ENCODE measurements around the gene ZC3H12D.

Gene ZC3H12D

DNA sequence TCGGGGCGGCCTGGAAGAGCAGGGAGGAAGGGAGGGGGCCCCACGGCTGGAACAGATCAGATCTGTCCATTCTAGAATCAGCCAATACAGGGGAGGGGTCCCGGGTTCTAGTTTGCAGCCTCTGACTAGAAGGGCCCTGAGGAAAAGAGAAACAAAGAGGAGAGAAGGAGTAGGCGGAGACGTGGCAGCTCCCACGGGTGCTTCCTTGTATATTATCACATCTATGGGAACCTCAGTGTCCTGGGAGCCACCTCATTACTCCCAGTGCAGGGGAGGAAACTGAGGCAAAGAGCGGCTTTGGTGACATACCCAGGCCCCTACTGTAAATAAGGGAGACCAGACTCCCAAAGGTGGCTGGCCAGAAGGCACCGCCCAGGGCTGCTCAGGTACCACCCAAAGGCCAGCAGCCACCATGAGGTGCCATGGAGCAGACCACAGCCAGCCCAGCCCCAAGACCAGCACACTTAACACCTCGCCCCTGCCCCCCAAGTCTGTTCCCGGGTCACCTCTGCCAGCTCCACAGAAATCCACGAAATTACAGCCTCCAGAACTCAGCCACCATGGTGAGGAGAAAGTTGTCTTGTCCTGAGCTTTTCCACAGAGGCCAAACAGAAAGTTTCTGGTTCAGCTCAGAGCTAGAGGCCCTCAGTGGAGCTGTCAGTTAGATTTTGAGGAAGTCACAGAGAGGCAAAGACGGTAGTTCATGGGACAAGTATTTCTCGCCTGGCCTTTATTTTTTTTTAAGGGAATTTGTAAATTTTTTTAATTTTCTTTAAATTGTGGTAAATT is 2.1 kb downstream of the ZC3H12D start:
- TF ChIP-seq, protein P1, sequence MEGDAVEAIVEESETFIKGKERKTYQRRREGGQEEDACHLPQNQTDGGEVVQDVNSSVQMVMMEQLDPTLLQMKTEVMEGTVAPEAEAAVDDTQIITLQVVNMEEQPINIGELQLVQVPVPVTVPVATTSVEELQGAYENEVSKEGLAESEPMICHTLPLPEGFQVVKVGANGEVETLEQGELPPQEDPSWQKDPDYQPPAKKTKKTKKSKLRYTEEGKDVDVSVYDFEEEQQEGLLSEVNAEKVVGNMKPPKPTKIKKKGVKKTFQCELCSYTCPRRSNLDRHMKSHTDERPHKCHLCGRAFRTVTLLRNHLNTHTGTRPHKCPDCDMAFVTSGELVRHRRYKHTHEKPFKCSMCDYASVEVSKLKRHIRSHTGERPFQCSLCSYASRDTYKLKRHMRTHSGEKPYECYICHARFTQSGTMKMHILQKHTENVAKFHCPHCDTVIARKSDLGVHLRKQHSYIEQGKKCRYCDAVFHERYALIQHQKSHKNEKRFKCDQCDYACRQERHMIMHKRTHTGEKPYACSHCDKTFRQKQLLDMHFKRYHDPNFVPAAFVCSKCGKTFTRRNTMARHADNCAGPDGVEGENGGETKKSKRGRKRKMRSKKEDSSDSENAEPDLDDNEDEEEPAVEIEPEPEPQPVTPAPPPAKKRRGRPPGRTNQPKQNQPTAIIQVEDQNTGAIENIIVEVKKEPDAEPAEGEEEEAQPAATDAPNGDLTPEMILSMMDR (IDR thresholded peaks at IDR 0.05; ENCODE audit: borderline replicate concordance, insufficient read depth, low read depth, low read length): no peak
- peak overlapping the region; percentile 36 for H3K4me3 ChIP-seq (ENCODE audit: low read depth, low read length)

DNA sequence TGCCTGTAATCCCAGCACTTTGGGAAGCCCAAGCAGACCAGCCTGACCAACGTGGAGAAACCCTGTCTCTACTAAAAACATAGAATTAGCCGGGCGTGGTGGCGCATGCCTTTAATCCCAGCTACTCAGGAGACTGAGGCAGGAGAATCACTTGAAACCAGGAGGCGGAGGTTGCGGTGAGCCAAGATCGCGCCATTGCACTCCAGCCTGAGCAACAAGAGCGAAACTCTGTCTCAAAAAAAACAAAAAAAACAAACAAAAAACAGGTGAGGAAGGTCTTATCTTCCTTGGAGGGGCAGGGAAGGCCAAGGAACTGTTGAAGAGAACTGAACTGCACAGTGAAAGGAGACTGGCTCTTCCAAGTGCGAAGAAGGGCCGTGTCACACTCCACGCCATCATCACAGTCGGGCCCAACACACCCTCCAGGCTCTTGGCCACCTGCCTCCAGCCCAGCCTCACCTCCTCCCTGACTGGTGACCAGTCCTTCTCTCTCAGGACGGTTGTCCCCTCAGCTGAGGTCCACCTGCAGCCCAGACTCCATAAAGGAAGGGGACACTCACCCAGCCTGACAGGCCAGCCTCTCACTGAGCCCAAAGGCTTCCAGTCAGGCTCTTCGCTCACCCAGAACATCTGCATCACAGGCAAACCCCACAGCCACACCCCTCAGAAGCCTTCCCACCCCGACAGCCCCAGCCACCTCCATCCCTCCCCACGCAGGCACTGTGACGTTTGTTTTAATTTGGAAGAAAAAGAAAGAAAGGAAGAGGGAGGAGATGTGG is 4.1 kb downstream of the ZC3H12D start:
- H3K4me3 ChIP-seq (ENCODE audit: low read depth, low read length): peak overlapping the region; percentile 35
- TF ChIP-seq, protein P1 (IDR thresholded peaks at IDR 0.05; ENCODE audit: borderline replicate concordance, insufficient read depth, low read depth, low read length): no peak

DNA sequence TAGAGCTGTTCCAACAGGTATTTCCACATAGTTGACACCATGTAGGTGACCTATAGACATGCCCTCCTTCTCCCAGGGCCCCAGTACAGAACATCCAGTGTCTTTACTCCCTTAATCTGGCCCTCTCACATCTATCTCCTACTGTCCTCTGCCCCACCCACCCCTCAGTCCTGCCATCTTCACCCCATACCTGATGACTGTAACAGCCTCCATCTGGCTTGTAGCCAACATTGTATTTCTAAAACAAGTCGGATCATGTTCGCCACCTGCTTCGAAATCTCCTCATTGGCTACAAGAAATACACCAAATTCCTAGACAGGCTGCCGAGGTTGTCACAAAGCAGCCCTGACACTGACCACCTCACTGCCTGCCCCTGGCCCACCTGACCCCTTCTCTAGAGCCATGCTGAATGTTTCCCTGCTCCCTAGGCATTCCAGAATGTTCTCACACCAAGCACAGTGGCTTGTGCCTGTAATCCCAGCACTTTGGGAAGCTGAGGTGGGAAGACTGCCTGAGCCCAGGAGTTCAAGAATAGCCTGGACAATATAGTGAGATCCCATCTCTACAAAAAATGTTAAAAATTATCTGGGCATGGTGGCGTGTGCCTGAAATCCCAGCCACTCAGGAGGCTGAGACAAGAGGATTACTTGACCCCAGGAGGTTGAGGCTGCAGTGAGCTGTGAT is 6.0 kb downstream of the ZC3H12D start:
- no peak overlapping the region for H3K4me3 ChIP-seq (ENCODE audit: low read depth, low read length)
- TF ChIP-seq, protein P1 (IDR thresholded peaks at IDR 0.05; ENCODE audit: borderline replicate concordance, insufficient read depth, low read depth, low read length): no peak

DNA sequence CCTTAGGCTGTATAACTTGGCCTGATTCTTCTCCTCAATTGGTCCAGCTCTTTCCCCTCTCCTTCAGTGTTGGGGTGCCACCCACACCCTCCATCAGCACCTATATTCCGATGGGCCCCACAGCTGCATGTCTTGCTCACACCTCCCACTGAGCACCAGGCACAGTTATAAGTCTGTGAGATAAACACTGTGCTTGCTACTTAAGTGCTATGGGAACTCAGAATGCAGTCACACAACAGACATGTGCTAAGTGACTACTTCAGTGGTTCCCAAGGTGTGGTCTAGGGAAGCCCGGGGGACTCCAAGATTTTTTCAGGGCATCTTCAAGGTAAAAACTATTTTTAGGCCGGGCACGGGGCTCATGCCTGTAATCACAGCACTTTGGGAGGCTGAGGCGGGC is 7.3 kb downstream of the ZC3H12D start:
- TF ChIP-seq, protein P1 (IDR thresholded peaks at IDR 0.05; ENCODE audit: borderline replicate concordance, insufficient read depth, low read depth, low read length): no peak
- no peak overlapping the region for H3K4me3 ChIP-seq (ENCODE audit: low read depth, low read length)

DNA sequence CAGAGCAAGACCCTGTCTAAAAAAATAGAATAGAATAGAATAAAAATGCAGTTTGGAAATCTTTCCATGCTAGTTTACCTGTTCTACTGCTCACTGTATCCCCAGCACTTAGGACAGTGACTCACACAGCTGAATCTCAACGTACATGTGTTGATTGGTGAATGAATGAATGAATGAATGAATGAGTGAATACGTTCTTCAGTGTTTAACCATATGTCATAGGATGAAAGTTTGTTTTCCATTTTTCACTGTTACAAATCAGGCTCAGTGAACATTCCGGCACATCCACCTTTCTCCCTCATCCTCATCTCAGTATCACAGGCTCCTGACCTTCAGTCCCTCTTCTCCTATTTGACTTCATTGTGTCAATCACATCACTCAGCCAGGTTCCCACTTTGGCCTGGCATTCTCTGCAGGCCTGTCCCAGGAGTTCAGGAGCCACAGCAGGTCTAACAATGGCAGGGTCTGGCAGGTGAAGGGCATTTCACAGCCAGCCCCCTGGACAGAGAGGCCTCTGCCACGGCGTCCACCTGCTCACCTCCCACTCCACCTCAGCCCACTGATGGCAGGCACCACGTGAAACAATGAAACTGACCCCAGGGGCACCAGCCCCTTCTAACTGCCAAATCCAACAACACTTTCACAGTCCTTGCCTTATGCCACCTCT is 7.9 kb downstream of the ZC3H12D start:
- H3K4me3 ChIP-seq (ENCODE audit: low read depth, low read length): no peak overlapping the region
- TF ChIP-seq, protein P1 (IDR thresholded peaks at IDR 0.05; ENCODE audit: borderline replicate concordance, insufficient read depth, low read depth, low read length): no peak

DNA sequence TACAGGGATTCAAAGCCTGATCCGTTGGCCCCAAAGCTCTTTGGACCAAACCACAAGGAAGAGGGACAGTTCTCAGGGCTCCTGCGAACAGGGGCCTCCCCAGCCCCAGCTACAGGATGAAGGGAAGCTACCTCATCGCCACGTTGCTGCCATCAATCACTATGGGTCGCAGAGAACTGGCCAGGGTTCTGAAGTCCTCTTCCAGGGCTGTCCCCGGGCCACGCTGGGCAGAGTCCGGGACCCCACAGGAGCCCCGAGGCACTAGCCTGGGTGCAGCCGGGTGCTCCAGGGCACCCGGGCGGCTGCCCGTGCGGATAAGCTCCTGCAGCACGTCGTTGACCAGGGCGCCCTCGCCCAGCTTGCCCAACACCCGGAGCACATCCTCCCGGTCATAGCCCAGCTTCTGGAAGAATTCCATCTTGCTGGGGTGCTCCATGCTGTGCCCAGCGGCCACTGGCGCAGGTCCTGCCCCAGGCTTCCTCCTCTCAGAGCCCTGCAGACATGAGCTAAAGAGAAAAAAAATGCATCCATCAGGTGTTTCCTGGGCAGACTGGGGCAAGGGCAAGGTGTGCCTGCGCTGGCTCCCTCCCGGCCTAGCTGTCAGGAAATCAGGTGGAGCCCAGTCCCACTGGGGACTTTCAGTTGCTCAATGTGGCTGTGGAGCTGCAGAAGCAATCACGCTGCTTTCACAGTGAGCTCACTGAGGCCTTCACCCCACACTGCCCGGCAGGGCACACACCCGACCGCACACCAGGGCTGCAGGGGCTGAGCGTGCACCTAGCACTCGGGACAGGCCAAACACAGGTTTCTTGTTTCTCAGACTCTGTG is 10.5 kb downstream of the ZC3H12D start:
- TF ChIP-seq, protein P1 (IDR thresholded peaks at IDR 0.05; ENCODE audit: borderline replicate concordance, insufficient read depth, low read depth, low read length): no peak
- H3K4me3 ChIP-seq (ENCODE audit: low read depth, low read length): no peak overlapping the region

Data from GM12875 (cell line).